Natural killer cell (primary cell): ENCODE data around the gene AGO1. TPM values are rescaled to one million over a fixed set of nuclear protein-coding genes. Genes with fewer than 3 reads are reported as not detected.

Source experiments
- ATAC-seq, 3 donors: fragments of 150-1000 bp in 2 of 3; fragments of 200-7000 bp in 1 of 3; cut with Tn5 transposase; 1 replicate in 1 of 3; 2 replicates in 2 of 3; pipeline ENCODE4 v1.10.0; 2021; ENCODE audit warnings: mild to moderate bottlenecking in 2 of 3, moderate library complexity in 2 of 3
- DNase-seq, 2 donors: peaks; one replicate each; pipeline versions ENCODE4 v3.0.0 to v3.0.0-alpha.2; 2013 to 2021; ENCODE audit warnings: mixed read lengths in 1 of 2
- H3K27ac ChIP-seq: one replicate; pipeline ENCODE4 v1.5.1; 2013; ENCODE audit warnings: mild to moderate bottlenecking, low read length
- H3K27me3 ChIP-seq: one replicate; pipeline ENCODE4 v1.6.1; 2013; ENCODE audit warnings: low read length; ENCODE audit not compliant: control insufficient read depth, insufficient read depth
- H3K36me3 ChIP-seq: one replicate; pipeline ENCODE4 v1.6.1; 2013; ENCODE audit warnings: low read length; ENCODE audit not compliant: control insufficient read depth, insufficient read depth
- H3K4me1 ChIP-seq: one replicate; pipeline ENCODE4 v1.6.1; 2013; ENCODE audit warnings: low read length; ENCODE audit not compliant: control insufficient read depth, insufficient read depth
- H3K4me3 ChIP-seq: one replicate; pipeline ENCODE4 v1.5.1; 2013; ENCODE audit warnings: low read length
- H3K9me3 ChIP-seq: one replicate; pipeline ENCODE4 v1.6.1; 2013; ENCODE audit warnings: low read length; ENCODE audit not compliant: control insufficient read depth, insufficient read depth
- H3K27ac Mint-ChIP-seq, 2 donors: one replicate each; pipeline ENCODE4 v1.8.0; 2022; ENCODE audit warnings: mild to moderate bottlenecking in 2 of 2, mixed read lengths in 2 of 2, moderate library complexity in 1 of 2
- H3K27me3 Mint-ChIP-seq, 2 donors: one replicate each; pipeline ENCODE4 v1.8.0; 2022; ENCODE audit warnings: low read depth in 2 of 2, mixed read lengths in 2 of 2
- H3K36me3 Mint-ChIP-seq: one replicate; pipeline ENCODE4 v1.8.0; 2022; ENCODE audit warnings: mixed read lengths
- H3K4me1 Mint-ChIP-seq, 2 donors: one replicate each; pipeline ENCODE4 v1.8.0; 2022; ENCODE audit warnings: mixed read lengths in 2 of 2
- H3K4me3 Mint-ChIP-seq: one replicate; pipeline ENCODE4 v1.8.0; 2022; ENCODE audit warnings: mild to moderate bottlenecking, moderate library complexity, mixed read lengths
- H3K9me3 Mint-ChIP-seq, 2 donors: one replicate each; pipeline ENCODE4 v1.8.0; 2022; ENCODE audit warnings: mixed read lengths in 2 of 2
- CTCF ChIP-seq: fragments of 200-600 bp; IDR thresholded peaks from one replicate; pipeline ENCODE4 v1.8.0; 2022; ENCODE audit warnings: antibody characterized with exemption
- WGBS: methylation state at CpG from one replicate; pipeline ENCODE4 v1.1.7; 2013; ENCODE audit warnings: missing lambda C conversion rate; ENCODE audit not compliant: insufficient coverage; 5-methylcytosine and 5-hydroxymethylcytosine counted together
- intact Hi-C: fragments of 100-400 bp; cut with micrococcal nuclease; formaldehyde crosslinking; loops from one replicate; pipeline ENCODE4 v1.14.2; 2022
- total RNA-seq, 4 donors: library from RNA; stranded (reverse); fragments of 120-200 nt in 1 of 4; gene quantifications; one replicate each; pipeline versions ENCODE4 v1.2.3 to v1.2.4, GENCODE V29; 2013 to 2022

AGO1 gene
- total RNA-seq, 3 donors from 2014 or later (not counting 1 experiment from before 2014, with no cell fraction given): 30.1 to 34.5 (median 34.3) TPM

GRCh38 chr1:35914717-35915116 lies 31.7 kb downstream of the AGO1 start:
- Histone ChIP-seq H3K9me3 (no peaks in the 10 kb centered on the region), H3K4me3 (no peak overlapping the region), H3K27ac (no peak overlapping the region), H3K4me1 (no peaks in the 10 kb centered on the region), H3K36me3 (peaks cover 74% of the 10 kb centered on the region), H3K27me3 (no peaks in the 10 kb centered on the region)
- intact Hi-C loops: no loop called here
- Mint-ChIP-seq H3K4me3 (no peak overlapping the region), H3K27me3 (no peaks in the 10 kb centered on the region), H3K36me3 (peaks cover 28% of the 10 kb centered on the region), H3K27ac (no peak overlapping the region), H3K4me1 (no peaks in the 10 kb centered on the region), H3K9me3 (no peaks in the 10 kb centered on the region)
- no peak for TF ChIP-seq CTCF
- ATAC-seq (no peak), DNase-seq (no peak)
- 100% methylated on average over 1 of the region's 1 CpG for WGBS

- H3K4me1 ChIP-seq: no peaks in the 10 kb centered on the region
- no peaks in the 10 kb centered on the region for H3K27me3 ChIP-seq
- H3K36me3 ChIP-seq: peaks cover 71% of the 10 kb centered on the region
- peaks cover 27% of the 10 kb centered on the region for H3K36me3 Mint-ChIP-seq
- 93% methylated on average over 2 of the region's 2 CpGs for WGBS
- no peak overlapping the region for H3K27ac Mint-ChIP-seq
- H3K4me1 Mint-ChIP-seq: no peaks in the 10 kb centered on the region
- H3K27me3 Mint-ChIP-seq: no peaks in the 10 kb centered on the region
- no peaks in the 10 kb centered on the region for H3K9me3 ChIP-seq
- H3K9me3 Mint-ChIP-seq: no peaks in the 10 kb centered on the region
- intact Hi-C loops: no loop called here
- DNase-seq: no peak
- H3K4me3 ChIP-seq: no peak overlapping the region
- TF ChIP-seq CTCF: no peak
- H3K27ac ChIP-seq: no peak overlapping the region
- no peak for ATAC-seq
- no peak overlapping the region for H3K4me3 Mint-ChIP-seq
Observed at GRCh38 chr1:35915693-35916092, 32.7 kb downstream of the AGO1 start.

DNA sequence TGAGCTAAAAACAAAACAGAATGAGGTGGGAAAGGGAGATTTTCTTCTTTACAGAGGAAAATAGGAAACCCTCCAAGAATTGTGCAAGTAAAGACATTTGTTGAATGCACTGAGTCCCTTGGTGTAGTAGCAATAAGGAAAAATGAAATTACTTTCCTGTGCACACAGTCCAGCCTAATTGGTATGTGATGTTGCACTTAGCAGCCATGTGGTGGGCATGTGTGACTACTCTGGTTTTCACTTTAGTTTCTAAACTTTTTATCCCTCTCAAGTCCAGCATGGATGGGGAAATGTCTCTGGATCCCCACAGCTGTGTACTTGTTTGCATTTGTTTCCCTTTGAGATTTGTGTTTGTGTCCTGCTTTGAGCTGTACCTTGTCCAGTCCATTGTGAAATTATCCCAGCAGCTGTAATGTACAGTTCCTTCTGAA lies 40.8 kb downstream of the AGO1 start:
- Mint-ChIP-seq H3K27me3 (no peaks in the 10 kb centered on the region), H3K4me3 (no peak overlapping the region), H3K36me3 (no peaks in the 10 kb centered on the region), H3K4me1 (no peaks in the 10 kb centered on the region), H3K27ac (no peak overlapping the region), H3K9me3 (no peaks in the 10 kb centered on the region)
- H3K27ac ChIP-seq: no peak overlapping the region
- H3K4me3 ChIP-seq: no peak overlapping the region
- H3K36me3 ChIP-seq: peaks cover 15% of the 10 kb centered on the region
- no peaks in the 10 kb centered on the region for H3K9me3 ChIP-seq
- no peaks in the 10 kb centered on the region for H3K4me1 ChIP-seq
- no peaks in the 10 kb centered on the region for H3K27me3 ChIP-seq
- no peak for TF ChIP-seq CTCF
- DNase-seq: no peak
- intact Hi-C loops: no loop called here
- ATAC-seq: no peak

- Histone ChIP-seq H3K36me3 (peaks cover 5% of the 10 kb centered on the region), H3K4me3 (no peak overlapping the region), H3K27me3 (no peaks in the 10 kb centered on the region), H3K9me3 (no peaks in the 10 kb centered on the region), H3K27ac (no peak overlapping the region), H3K4me1 (no peaks in the 10 kb centered on the region)
- intact Hi-C loops: no loop called here
- Mint-ChIP-seq H3K4me3 (no peak overlapping the region), H3K27me3 (no peaks in the 10 kb centered on the region), H3K27ac (peak overlapping the region in 1 of 2 donors; percentile 2), H3K9me3 (no peaks in the 10 kb centered on the region), H3K36me3 (no peaks in the 10 kb centered on the region), H3K4me1 (peaks cover 5 to 6% of the 10 kb centered on the region in 2 donors)
- no peak for TF ChIP-seq CTCF
- no peak for ATAC-seq
- no peak for DNase-seq
- 14% methylated on average over 1 of the region's 1 CpG for WGBS
Observed at GRCh38 chr1:35924838-35925237, 41.8 kb downstream of the AGO1 start.
